Esophagus muscularis mucosa (tissue), 4 donors: ENCODE measurements around the gene PRF1.

Experiments
- EP300 ChIP-seq: sonication (generic); formaldehyde crosslinking; IDR thresholded peaks from one replicate; pipeline ENCODE4 v1.6.1; 2017; ENCODE audit warnings: antibody characterized with exemption
- POLR2A ChIP-seq: fragments of 450-650 bp; IDR thresholded peaks from one replicate; pipeline ENCODE4 v1.6.1; 2017; ENCODE audit warnings: antibody characterized with exemption, moderate library complexity, mild to moderate bottlenecking, low read depth
- POLR2AphosphoS5 ChIP-seq, 2 donors: sonication (generic); formaldehyde crosslinking; IDR thresholded peaks; one replicate each; pipeline ENCODE4 v1.6.1; 2017; ENCODE audit warnings: antibody characterized with exemption in 2 of 2
- TF ChIP-seq, protein P1 (sequence below), 3 experiments: fragments of 200-600 bp in 2 of 3; fragments of 450-650 bp in 1 of 3; sonication (generic) in 2 of 3; IDR thresholded peaks; one replicate each; pipeline ENCODE4 v1.5.1; 2017 to 2019; ENCODE audit warnings: antibody characterized with exemption in 3 of 3, mild to moderate bottlenecking in 2 of 3, moderate library complexity in 1 of 3

DNA sequence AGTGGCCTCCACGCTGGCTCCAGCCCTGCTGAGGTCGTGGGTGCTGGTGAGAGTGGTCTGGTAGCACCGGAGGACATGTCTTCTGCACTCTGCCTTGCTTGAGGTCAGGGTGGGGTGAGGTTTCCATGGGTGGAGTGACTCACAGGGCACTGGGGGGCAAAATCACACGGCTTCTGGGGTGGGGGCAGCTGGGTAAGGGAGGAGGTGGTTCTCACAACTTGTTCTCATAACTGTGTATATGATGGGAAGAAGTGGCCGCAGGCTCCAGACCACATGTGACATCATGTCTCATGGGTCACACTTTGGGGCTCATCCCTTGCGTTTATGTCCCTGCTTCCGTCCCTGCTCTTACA is 884 bp upstream of the PRF1 start:
- TF ChIP-seq EP300 (no peak), POLR2AphosphoS5 (IDR thresholded peaks at IDR 0.05) (no peak), POLR2A (no peak)
- TF ChIP-seq, protein P1, sequence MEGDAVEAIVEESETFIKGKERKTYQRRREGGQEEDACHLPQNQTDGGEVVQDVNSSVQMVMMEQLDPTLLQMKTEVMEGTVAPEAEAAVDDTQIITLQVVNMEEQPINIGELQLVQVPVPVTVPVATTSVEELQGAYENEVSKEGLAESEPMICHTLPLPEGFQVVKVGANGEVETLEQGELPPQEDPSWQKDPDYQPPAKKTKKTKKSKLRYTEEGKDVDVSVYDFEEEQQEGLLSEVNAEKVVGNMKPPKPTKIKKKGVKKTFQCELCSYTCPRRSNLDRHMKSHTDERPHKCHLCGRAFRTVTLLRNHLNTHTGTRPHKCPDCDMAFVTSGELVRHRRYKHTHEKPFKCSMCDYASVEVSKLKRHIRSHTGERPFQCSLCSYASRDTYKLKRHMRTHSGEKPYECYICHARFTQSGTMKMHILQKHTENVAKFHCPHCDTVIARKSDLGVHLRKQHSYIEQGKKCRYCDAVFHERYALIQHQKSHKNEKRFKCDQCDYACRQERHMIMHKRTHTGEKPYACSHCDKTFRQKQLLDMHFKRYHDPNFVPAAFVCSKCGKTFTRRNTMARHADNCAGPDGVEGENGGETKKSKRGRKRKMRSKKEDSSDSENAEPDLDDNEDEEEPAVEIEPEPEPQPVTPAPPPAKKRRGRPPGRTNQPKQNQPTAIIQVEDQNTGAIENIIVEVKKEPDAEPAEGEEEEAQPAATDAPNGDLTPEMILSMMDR (IDR thresholded peaks at IDR 0.05), result no peak
